ENCODE data around the gene IFNA21.
A peak's percentile ranks its signal among the peaks of the same experiment; 100 is the strongest.

IFNA21 gene

DNA sequence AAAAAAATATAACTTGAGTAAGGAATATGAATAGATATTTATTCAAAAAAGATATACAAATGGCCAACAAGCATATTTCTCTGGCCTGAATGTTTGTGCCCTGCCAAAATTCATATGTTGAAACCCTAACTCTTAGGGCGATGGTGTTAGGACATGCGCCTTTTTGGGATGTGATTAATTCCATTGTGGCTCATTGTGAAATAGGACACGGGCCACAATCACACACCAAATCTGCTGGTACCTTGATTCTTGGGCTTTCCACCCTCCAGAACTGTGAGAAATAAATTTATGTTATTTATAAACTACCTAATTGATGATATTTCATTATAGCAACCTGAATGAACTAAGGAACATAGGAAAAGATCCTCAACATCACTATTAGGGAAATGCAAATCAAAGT, 5.7 kb upstream of the IFNA21 start:
- Histone ChIP-seq H3K4me3 (ENCODE audit: low read depth, low read length) (no peak overlapping the region), H2AFZ (ENCODE audit: insufficient read depth, low read length, poor library complexity) (no peak overlapping the region), H3K4ac (ENCODE audit: low read depth, low read length) (no peak overlapping the region), H3K14ac (ENCODE audit: low read length) (no peak overlapping the region), H4K91ac (ENCODE audit: low read depth, low read length) (no peak overlapping the region), H2AK5ac (ENCODE audit: low read length) (no peak overlapping the region), H3K23ac (ENCODE audit: low read length) (no peak overlapping the region), H4K8ac (ENCODE audit: low read depth, low read length) (no peak overlapping the region), H3K4me1 (ENCODE audit: control insufficient read depth in 1 of 2, insufficient read depth in 2 of 2, low read length in 2 of 2) (no peaks in the 10 kb centered on the region), H3K79me2 (ENCODE audit: control insufficient read depth, insufficient read depth, low read length, poor library complexity) (no peaks in the 10 kb centered on the region), H4K12ac (ENCODE audit: low read depth, low read length) (no peak overlapping the region), H3K27me3 (ENCODE audit: insufficient read depth, low read length) (no peaks in the 10 kb centered on the region), H2BK12ac (ENCODE audit: low read length) (no peak overlapping the region), H2BK5ac (ENCODE audit: low read depth, low read length, poor library complexity) (no peak overlapping the region), H3K9ac (ENCODE audit: low read length) (no peak overlapping the region), H3K4me2 (ENCODE audit: low read length) (no peak overlapping the region), H2BK120ac (ENCODE audit: insufficient read depth, low read length, poor library complexity) (no peak overlapping the region), H3K79me1 (ENCODE audit: low read length) (no peaks in the 10 kb centered on the region), H3K9me3 (ENCODE audit: insufficient read depth, low read depth, low read length) (no peaks in the 10 kb centered on the region), H3K36me3 (ENCODE audit: control insufficient read depth in 1 of 2, insufficient read depth in 2 of 2, low read length in 2 of 2) (no peaks in the 10 kb centered on the region), H3K27ac (ENCODE audit: low read depth, low read length) (no peak overlapping the region), H3K18ac (ENCODE audit: low read length) (no peak overlapping the region)
- no CpG with 5 or more reads among the region's 3 CpGs for WGBS (ENCODE audit: extremely low coverage, insufficient coverage, insufficient read length)
- DNase-seq, result peak; percentile 60 to 85

DNA sequence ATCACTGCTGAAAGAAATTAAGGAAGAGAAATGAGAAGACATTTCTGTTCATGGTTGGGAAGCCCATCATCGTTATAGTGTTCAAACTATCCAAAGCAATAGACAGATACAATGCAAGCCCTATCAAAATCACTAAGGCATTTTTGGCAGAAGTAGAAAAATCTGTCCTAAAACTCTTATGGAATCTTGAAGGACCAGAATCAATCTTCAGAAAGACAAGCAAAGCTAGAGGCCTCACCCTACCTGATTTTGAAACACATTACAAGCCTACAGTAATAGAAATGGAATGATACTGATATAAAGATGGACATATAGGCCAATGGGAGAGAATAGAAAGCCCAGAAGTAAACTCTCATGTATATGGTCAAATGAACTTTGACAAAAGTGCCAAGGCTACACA, 4.9 kb upstream of the IFNA21 start:
- WGBS (ENCODE audit: extremely low coverage, insufficient coverage, insufficient read length), result no CpG with 5 or more reads among the region's 1 CpG
- H3K27ac ChIP-seq (ENCODE audit: low read depth, low read length), result no peak overlapping the region
- no peak overlapping the region for H3K18ac ChIP-seq (ENCODE audit: low read length)
- no peak overlapping the region for H3K4me2 ChIP-seq (ENCODE audit: low read length)
- no peak overlapping the region for H4K8ac ChIP-seq (ENCODE audit: low read depth, low read length)
- no peaks in the 10 kb centered on the region for H3K36me3 ChIP-seq (ENCODE audit: control insufficient read depth in 1 of 2, insufficient read depth in 2 of 2, low read length in 2 of 2)
- H2BK5ac ChIP-seq (ENCODE audit: low read depth, low read length, poor library complexity), result no peak overlapping the region
- no peak overlapping the region for H2AK5ac ChIP-seq (ENCODE audit: low read length)
- no peak overlapping the region for H3K9ac ChIP-seq (ENCODE audit: low read length)
- H3K9me3 ChIP-seq (ENCODE audit: insufficient read depth, low read depth, low read length), result no peaks in the 10 kb centered on the region
- no peak overlapping the region for H4K12ac ChIP-seq (ENCODE audit: low read depth, low read length)
- H2BK12ac ChIP-seq (ENCODE audit: low read length), result no peak overlapping the region
- peak; percentile 26 to 90 for DNase-seq
- no peaks in the 10 kb centered on the region for H3K27me3 ChIP-seq (ENCODE audit: insufficient read depth, low read length)
- H2BK120ac ChIP-seq (ENCODE audit: insufficient read depth, low read length, poor library complexity), result no peak overlapping the region
- no peak overlapping the region for H4K91ac ChIP-seq (ENCODE audit: low read depth, low read length)
- no peaks in the 10 kb centered on the region for H3K79me1 ChIP-seq (ENCODE audit: low read length)
- no peaks in the 10 kb centered on the region for H3K79me2 ChIP-seq (ENCODE audit: control insufficient read depth, insufficient read depth, low read length, poor library complexity)
- H3K14ac ChIP-seq (ENCODE audit: low read length), result no peak overlapping the region
- no peaks in the 10 kb centered on the region for H3K4me1 ChIP-seq (ENCODE audit: control insufficient read depth in 1 of 2, insufficient read depth in 2 of 2, low read length in 2 of 2)
- no peak overlapping the region for H3K23ac ChIP-seq (ENCODE audit: low read length)
- H3K4me3 ChIP-seq (ENCODE audit: low read depth, low read length), result no peak overlapping the region
- H2AFZ ChIP-seq (ENCODE audit: insufficient read depth, low read length, poor library complexity), result no peak overlapping the region
- H3K4ac ChIP-seq (ENCODE audit: low read depth, low read length), result no peak overlapping the region

DNA sequence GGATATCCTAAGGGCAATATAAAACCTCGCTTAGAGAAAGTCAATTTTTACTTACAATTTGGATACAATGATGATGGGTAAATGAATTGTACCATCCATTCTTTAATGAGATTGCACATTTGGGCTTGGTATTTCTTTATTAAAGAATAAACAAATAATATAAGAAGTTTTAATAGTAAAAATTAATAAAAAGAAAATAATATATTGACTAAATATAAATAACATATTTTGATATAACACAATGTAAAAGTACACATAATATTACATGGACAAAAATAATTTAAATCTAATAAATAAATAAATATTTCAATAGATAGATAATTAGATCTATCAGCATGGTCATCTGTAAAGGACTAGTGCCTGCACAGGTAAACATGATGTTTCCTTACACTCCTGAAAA, 944 bp downstream of the IFNA21 start:
- H2AK5ac ChIP-seq (ENCODE audit: low read length), result no peak overlapping the region
- H4K91ac ChIP-seq (ENCODE audit: low read depth, low read length), result no peak overlapping the region
- H2BK120ac ChIP-seq (ENCODE audit: insufficient read depth, low read length, poor library complexity), result no peak overlapping the region
- no peak overlapping the region for H2BK12ac ChIP-seq (ENCODE audit: low read length)
- no peak overlapping the region for H3K9ac ChIP-seq (ENCODE audit: low read length)
- H3K36me3 ChIP-seq (ENCODE audit: control insufficient read depth in 1 of 2, insufficient read depth in 2 of 2, low read length in 2 of 2), result no peaks in the 10 kb centered on the region
- H3K9me3 ChIP-seq (ENCODE audit: insufficient read depth, low read depth, low read length), result no peaks in the 10 kb centered on the region
- H3K23ac ChIP-seq (ENCODE audit: low read length), result no peak overlapping the region
- no peak for DNase-seq
- no peaks in the 10 kb centered on the region for H3K79me1 ChIP-seq (ENCODE audit: low read length)
- no peaks in the 10 kb centered on the region for H3K4me1 ChIP-seq (ENCODE audit: control insufficient read depth in 1 of 2, insufficient read depth in 2 of 2, low read length in 2 of 2)
- no peak overlapping the region for H3K4me3 ChIP-seq (ENCODE audit: low read depth, low read length)
- H3K4ac ChIP-seq (ENCODE audit: low read depth, low read length), result no peak overlapping the region
- no peak overlapping the region for H3K4me2 ChIP-seq (ENCODE audit: low read length)
- no peaks in the 10 kb centered on the region for H3K27me3 ChIP-seq (ENCODE audit: insufficient read depth, low read length)
- H3K18ac ChIP-seq (ENCODE audit: low read length), result no peak overlapping the region
- H4K12ac ChIP-seq (ENCODE audit: low read depth, low read length), result no peak overlapping the region
- H2BK5ac ChIP-seq (ENCODE audit: low read depth, low read length, poor library complexity), result no peak overlapping the region
- WGBS (ENCODE audit: extremely low coverage, insufficient coverage, insufficient read length), result no CpG with 5 or more reads among the region's 1 CpG
- H3K27ac ChIP-seq (ENCODE audit: low read depth, low read length), result no peak overlapping the region
- no peak overlapping the region for H4K8ac ChIP-seq (ENCODE audit: low read depth, low read length)
- H3K79me2 ChIP-seq (ENCODE audit: control insufficient read depth, insufficient read depth, low read length, poor library complexity), result no peaks in the 10 kb centered on the region
- H3K14ac ChIP-seq (ENCODE audit: low read length), result no peak overlapping the region
- H2AFZ ChIP-seq (ENCODE audit: insufficient read depth, low read length, poor library complexity), result no peak overlapping the region

GRCh38 chr9:21160178-21160577, 6.3 kb downstream of the IFNA21 start:
- H3K4me3 ChIP-seq (ENCODE audit: low read depth, low read length), result no peak overlapping the region
- H3K4me2 ChIP-seq (ENCODE audit: low read length), result no peak overlapping the region
- H2BK12ac ChIP-seq (ENCODE audit: low read length), result no peak overlapping the region
- no peaks in the 10 kb centered on the region for H3K79me1 ChIP-seq (ENCODE audit: low read length)
- no peak overlapping the region for H2AK5ac ChIP-seq (ENCODE audit: low read length)
- no peak overlapping the region for H3K27ac ChIP-seq (ENCODE audit: low read depth, low read length)
- no peaks in the 10 kb centered on the region for H3K4me1 ChIP-seq (ENCODE audit: control insufficient read depth in 1 of 2, insufficient read depth in 2 of 2, low read length in 2 of 2)
- no peak overlapping the region for H3K4ac ChIP-seq (ENCODE audit: low read depth, low read length)
- no peaks in the 10 kb centered on the region for H3K36me3 ChIP-seq (ENCODE audit: control insufficient read depth in 1 of 2, insufficient read depth in 2 of 2, low read length in 2 of 2)
- no peak overlapping the region for H2BK120ac ChIP-seq (ENCODE audit: insufficient read depth, low read length, poor library complexity)
- no peak overlapping the region for H3K23ac ChIP-seq (ENCODE audit: low read length)
- no peak for DNase-seq
- H2BK5ac ChIP-seq (ENCODE audit: low read depth, low read length, poor library complexity), result no peak overlapping the region
- H3K9me3 ChIP-seq (ENCODE audit: insufficient read depth, low read depth, low read length), result no peaks in the 10 kb centered on the region
- H4K91ac ChIP-seq (ENCODE audit: low read depth, low read length), result no peak overlapping the region
- no peak overlapping the region for H4K8ac ChIP-seq (ENCODE audit: low read depth, low read length)
- no peak overlapping the region for H2AFZ ChIP-seq (ENCODE audit: insufficient read depth, low read length, poor library complexity)
- H3K9ac ChIP-seq (ENCODE audit: low read length), result no peak overlapping the region
- no peaks in the 10 kb centered on the region for H3K27me3 ChIP-seq (ENCODE audit: insufficient read depth, low read length)
- H3K18ac ChIP-seq (ENCODE audit: low read length), result no peak overlapping the region
- H3K14ac ChIP-seq (ENCODE audit: low read length), result no peak overlapping the region
- H3K79me2 ChIP-seq (ENCODE audit: control insufficient read depth, insufficient read depth, low read length, poor library complexity), result no peaks in the 10 kb centered on the region
- no peak overlapping the region for H4K12ac ChIP-seq (ENCODE audit: low read depth, low read length)
- no CpG with 5 or more reads among the region's 1 CpG for WGBS (ENCODE audit: extremely low coverage, insufficient coverage, insufficient read length)

Measured in trophoblast cell (in vitro differentiated cells and primary cell).